Glutamatergic neuron (in vitro differentiated cells): ENCODE results near the gene NMRK1. TPM values are rescaled to one million over a fixed set of nuclear protein-coding genes. Genes with fewer than 3 reads are reported as not detected.

ENCODE experiments used
- DNase-seq: peaks from one replicate; pipeline ENCODE4 v3.0.0; 2022
- H3K27ac Mint-ChIP-seq: one replicate; pipeline ENCODE4 v1.8.0; 2020; ENCODE audit warnings: mild to moderate bottlenecking, mixed read lengths, inconsistent platforms; ENCODE audit not compliant: unreplicated experiment
- H3K27me3 Mint-ChIP-seq: one replicate; pipeline ENCODE4 v1.8.0; 2020; ENCODE audit warnings: mild to moderate bottlenecking, moderate library complexity, mixed read lengths, inconsistent platforms; ENCODE audit not compliant: unreplicated experiment
- H3K36me3 Mint-ChIP-seq: one replicate; pipeline ENCODE4 v1.8.0; 2020; ENCODE audit warnings: mild to moderate bottlenecking, mixed read lengths, inconsistent platforms; ENCODE audit not compliant: unreplicated experiment
- H3K4me1 Mint-ChIP-seq: one replicate; pipeline ENCODE4 v1.8.0; 2020; ENCODE audit warnings: mild to moderate bottlenecking, low read depth, mixed read lengths, inconsistent platforms; ENCODE audit not compliant: unreplicated experiment
- H3K4me3 Mint-ChIP-seq: one replicate; pipeline ENCODE4 v1.8.0; 2020; ENCODE audit warnings: mild to moderate bottlenecking, mixed read lengths, inconsistent platforms; ENCODE audit not compliant: unreplicated experiment
- H3K9me3 Mint-ChIP-seq: one replicate; pipeline ENCODE4 v1.8.0; 2020; ENCODE audit warnings: mild to moderate bottlenecking, moderate library complexity, mixed read lengths, inconsistent platforms; ENCODE audit not compliant: unreplicated experiment
- total RNA-seq: library from RNA; stranded (reverse); fragmentation: NEBNext Ultra II Directional; extraction: Animal tissue kit (Norgen Biotek cat#: 25700); gene quantifications from one replicate; pipeline ENCODE4 v1.2.1, GENCODE V29; 2021; ENCODE audit not compliant: unreplicated experiment
- TF ChIP-seq, protein P1 (sequence below): fragments of 200-600 bp; sonication (generic); IDR thresholded peaks from one replicate; pipeline ENCODE4 v1.5.0; 2021; ENCODE audit not compliant: partially characterized antibody, unreplicated experiment

NMRK1 gene
- total RNA-seq, 1 donor from 2014 or later, result 6.1 TPM

- H3K36me3 Mint-ChIP-seq, result no peaks in the 10 kb centered on the region
- H3K27ac Mint-ChIP-seq, result peak overlapping the region; percentile 89
- peak overlapping the region; percentile 98 for H3K4me3 Mint-ChIP-seq
- TF ChIP-seq, protein P1, sequence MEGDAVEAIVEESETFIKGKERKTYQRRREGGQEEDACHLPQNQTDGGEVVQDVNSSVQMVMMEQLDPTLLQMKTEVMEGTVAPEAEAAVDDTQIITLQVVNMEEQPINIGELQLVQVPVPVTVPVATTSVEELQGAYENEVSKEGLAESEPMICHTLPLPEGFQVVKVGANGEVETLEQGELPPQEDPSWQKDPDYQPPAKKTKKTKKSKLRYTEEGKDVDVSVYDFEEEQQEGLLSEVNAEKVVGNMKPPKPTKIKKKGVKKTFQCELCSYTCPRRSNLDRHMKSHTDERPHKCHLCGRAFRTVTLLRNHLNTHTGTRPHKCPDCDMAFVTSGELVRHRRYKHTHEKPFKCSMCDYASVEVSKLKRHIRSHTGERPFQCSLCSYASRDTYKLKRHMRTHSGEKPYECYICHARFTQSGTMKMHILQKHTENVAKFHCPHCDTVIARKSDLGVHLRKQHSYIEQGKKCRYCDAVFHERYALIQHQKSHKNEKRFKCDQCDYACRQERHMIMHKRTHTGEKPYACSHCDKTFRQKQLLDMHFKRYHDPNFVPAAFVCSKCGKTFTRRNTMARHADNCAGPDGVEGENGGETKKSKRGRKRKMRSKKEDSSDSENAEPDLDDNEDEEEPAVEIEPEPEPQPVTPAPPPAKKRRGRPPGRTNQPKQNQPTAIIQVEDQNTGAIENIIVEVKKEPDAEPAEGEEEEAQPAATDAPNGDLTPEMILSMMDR, result no peak
- peaks cover 2% of the 10 kb centered on the region for H3K4me1 Mint-ChIP-seq
- no peaks in the 10 kb centered on the region for H3K27me3 Mint-ChIP-seq
- H3K9me3 Mint-ChIP-seq, result peaks cover 5% of the 10 kb centered on the region
- peak; percentile 71 for DNase-seq
These were observed 60.5 kb downstream of the NMRK1 start for GRCh38 chr9:75027187-75028107.

DNA sequence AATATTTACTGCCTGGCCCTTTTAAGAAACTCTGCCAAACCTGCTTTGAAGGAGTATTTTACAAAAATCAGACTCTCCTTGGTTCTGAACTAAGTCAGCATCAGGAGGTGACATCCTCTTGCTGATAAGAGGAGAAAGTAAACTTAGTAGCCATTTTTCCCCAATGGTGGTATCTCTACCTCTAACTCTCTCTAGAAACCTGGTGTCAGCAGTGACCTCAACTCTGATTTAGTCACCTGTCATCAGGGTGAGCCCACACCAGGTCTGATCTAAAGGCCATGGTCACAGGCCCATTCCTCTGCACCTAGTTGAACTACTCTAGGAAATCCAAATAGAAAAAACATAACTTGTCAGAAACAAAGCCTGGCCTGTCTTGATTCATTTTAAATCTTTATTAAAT lies 64.1 kb downstream of the NMRK1 start:
- TF ChIP-seq, protein P1, result no peak
- peaks cover 2% of the 10 kb centered on the region for H3K4me1 Mint-ChIP-seq
- peaks cover 3% of the 10 kb centered on the region for H3K27me3 Mint-ChIP-seq
- H3K9me3 Mint-ChIP-seq, result peaks cover 5% of the 10 kb centered on the region
- H3K4me3 Mint-ChIP-seq, result no peak overlapping the region
- H3K36me3 Mint-ChIP-seq, result no peaks in the 10 kb centered on the region
- H3K27ac Mint-ChIP-seq, result no peak overlapping the region
- no peak for DNase-seq

GRCh38 chr9:75019654-75020053 lies 68.3 kb downstream of the NMRK1 start:
- Mint-ChIP-seq H3K4me1 (no peaks in the 10 kb centered on the region), H3K36me3 (no peaks in the 10 kb centered on the region), H3K9me3 (no peaks in the 10 kb centered on the region), H3K4me3 (no peak overlapping the region), H3K27me3 (peaks cover 3% of the 10 kb centered on the region), H3K27ac (no peak overlapping the region)
- DNase-seq, result no peak
- TF ChIP-seq, protein P1, result no peak

DNA sequence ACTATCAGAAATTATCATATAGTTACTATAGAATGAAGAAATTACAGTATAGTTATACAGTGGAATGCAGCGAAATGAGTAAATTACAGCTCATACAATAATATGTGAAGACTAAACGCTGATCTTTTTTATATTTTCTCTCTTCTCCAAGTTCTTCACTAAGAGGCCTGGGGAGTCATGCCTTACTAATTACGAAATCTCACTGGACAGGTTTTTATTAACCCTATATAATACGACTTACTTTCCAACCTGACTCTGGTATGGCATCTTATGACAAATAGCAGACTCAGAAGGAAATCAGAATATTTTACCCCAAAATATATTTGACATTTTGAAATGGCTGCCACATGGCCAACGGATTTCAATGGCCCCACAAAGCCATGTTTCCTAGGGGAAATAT lies 68.9 kb downstream of the NMRK1 start:
- no peaks in the 10 kb centered on the region for H3K36me3 Mint-ChIP-seq
- H3K27me3 Mint-ChIP-seq, result peaks cover 3% of the 10 kb centered on the region
- H3K4me1 Mint-ChIP-seq, result no peaks in the 10 kb centered on the region

More for the DNA sequence above, 68.9 kb downstream of the NMRK1 start:
- H3K27ac Mint-ChIP-seq, result no peak overlapping the region
- no peak overlapping the region for H3K4me3 Mint-ChIP-seq
- no peaks in the 10 kb centered on the region for H3K9me3 Mint-ChIP-seq
- TF ChIP-seq, protein P1, result no peak
- DNase-seq, result no peak
